Peyer's patch (tissue), 4 donors: ENCODE data around the gene PACS2.

ENCODE experiments used
- POLR2A ChIP-seq, 2 donors: fragments of 450-650 bp; IDR thresholded peaks; one replicate each; pipeline ENCODE4 v1.5.1; 2017; ENCODE audit warnings: antibody characterized with exemption in 2 of 2, mild to moderate bottlenecking in 2 of 2, moderate library complexity in 2 of 2
- TF ChIP-seq, protein P1 (sequence below), 6 experiments: fragments of 450-650 bp in 4 of 6; fragments of 200-600 bp in 2 of 6; sonication (generic) in 1 of 6; IDR thresholded peaks; one replicate each; pipeline ENCODE4 v1.5.1; 2017 to 2019; ENCODE audit warnings: antibody characterized with exemption in 6 of 6, mild to moderate bottlenecking in 3 of 6, moderate library complexity in 1 of 6

DNA sequence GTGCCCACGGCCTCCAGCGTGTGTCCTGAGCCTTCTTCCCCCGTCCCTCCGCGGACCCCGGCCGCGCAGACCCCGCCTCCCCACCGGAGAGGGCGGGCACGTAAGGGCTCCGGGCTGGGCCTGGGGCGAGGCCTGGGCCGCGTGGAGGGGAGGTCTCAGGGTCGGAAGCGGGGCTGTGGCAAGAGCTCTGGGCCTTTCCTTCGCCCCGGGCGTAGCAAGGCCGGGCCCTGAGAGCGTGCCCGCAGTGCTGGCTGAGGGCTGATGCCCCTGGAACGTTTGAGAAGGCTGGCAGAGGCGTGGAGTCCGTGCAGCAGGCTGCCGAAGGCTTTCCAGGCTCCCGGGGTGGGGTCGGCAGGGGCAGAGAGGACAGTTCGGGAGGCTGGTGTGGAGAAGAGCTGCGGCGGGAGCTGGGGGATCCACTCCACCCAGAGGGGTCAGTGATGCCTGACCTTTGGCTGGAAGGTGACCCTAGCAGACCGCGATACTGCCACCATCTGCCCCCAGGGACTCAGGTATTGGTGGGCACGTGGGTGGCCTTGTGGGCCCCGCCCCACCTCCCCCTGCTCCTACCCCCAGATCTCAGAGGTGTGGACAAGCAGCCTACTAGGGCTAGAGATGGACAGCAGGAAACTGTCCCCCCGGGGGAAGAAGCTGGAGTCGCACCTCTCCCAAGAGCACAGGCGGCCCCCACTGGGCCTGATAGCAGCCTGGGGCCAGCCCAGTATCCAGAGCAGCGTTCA, 84.3 kb downstream of the PACS2 start:
- TF ChIP-seq, protein P1, sequence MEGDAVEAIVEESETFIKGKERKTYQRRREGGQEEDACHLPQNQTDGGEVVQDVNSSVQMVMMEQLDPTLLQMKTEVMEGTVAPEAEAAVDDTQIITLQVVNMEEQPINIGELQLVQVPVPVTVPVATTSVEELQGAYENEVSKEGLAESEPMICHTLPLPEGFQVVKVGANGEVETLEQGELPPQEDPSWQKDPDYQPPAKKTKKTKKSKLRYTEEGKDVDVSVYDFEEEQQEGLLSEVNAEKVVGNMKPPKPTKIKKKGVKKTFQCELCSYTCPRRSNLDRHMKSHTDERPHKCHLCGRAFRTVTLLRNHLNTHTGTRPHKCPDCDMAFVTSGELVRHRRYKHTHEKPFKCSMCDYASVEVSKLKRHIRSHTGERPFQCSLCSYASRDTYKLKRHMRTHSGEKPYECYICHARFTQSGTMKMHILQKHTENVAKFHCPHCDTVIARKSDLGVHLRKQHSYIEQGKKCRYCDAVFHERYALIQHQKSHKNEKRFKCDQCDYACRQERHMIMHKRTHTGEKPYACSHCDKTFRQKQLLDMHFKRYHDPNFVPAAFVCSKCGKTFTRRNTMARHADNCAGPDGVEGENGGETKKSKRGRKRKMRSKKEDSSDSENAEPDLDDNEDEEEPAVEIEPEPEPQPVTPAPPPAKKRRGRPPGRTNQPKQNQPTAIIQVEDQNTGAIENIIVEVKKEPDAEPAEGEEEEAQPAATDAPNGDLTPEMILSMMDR (IDR thresholded peaks at IDR 0.05): no peak
- TF ChIP-seq POLR2A (IDR thresholded peaks at IDR 0.05): no peak
